SU-DHL-6 (cell line): ENCODE results near the gene ZP2.
"Not testable (repeated sequence)": the region's sequence is repeated elsewhere in the genome, so short reads cannot be mapped to it uniquely, and the experiment has no call there.

ENCODE experiments used
- H2AFZ ChIP-seq: fragments of 200-600 bp; sonication (generic); 2 replicates; pipeline ENCODE4 v1.6.1; 2014; ENCODE audit warnings: low read depth, mild to moderate bottlenecking, moderate library complexity, mixed read lengths, antibody characterized with exemption, low read length; ENCODE audit not compliant: severe bottlenecking
- H3F3A ChIP-seq: fragments of 200-600 bp; shearing (Covaris generic); 2 replicates; pipeline ENCODE4 v1.6.0; 2016; ENCODE audit warnings: antibody characterized with exemption, mild to moderate bottlenecking; ENCODE audit not compliant: insufficient read depth
- H3K27ac ChIP-seq: fragments of 200-600 bp; sonication (generic); 2 replicates; pipeline ENCODE4 v1.5.1; 2016; ENCODE audit warnings: low read depth, mild to moderate bottlenecking, low read length, moderate library complexity, mixed read lengths
- H3K27me3 ChIP-seq: fragments of 200-600 bp; sonication (generic), shearing (Covaris generic); 2 replicates; pipeline ENCODE4 v1.6.0; 2014; ENCODE audit warnings: mild to moderate bottlenecking, low read length
- H3K36me3 ChIP-seq: fragments of 200-600 bp; sonication (generic); 2 replicates; pipeline ENCODE4 v1.6.1; 2014; ENCODE audit warnings: mild to moderate bottlenecking, low read length, mixed read lengths
- H3K4me2 ChIP-seq: fragments of 300-600, 200-600 bp; shearing (Covaris generic), sonication (generic); 2 replicates; pipeline ENCODE4 v1.6.0; 2014; ENCODE audit warnings: low read length, low read depth, mild to moderate bottlenecking; ENCODE audit not compliant: poor library complexity, severe bottlenecking
- H3K4me3 ChIP-seq: fragments of 200-600 bp; sonication (generic); 2 replicates; pipeline ENCODE4 v1.5.1; 2014; ENCODE audit warnings: antibody characterized with exemption, low read length, mild to moderate bottlenecking, mixed read lengths; ENCODE audit not compliant: insufficient read depth, poor library complexity, severe bottlenecking
- H3K79me2 ChIP-seq: fragments of 200-600 bp; sonication (generic); 2 replicates; pipeline ENCODE4 v1.6.1; 2014; ENCODE audit warnings: mild to moderate bottlenecking, low read length, moderate library complexity; ENCODE audit not compliant: insufficient read depth
- H3K9ac ChIP-seq: fragments of 200-600 bp; sonication (generic); 2 replicates; pipeline ENCODE4 v1.7.0; 2014; ENCODE audit warnings: mild to moderate bottlenecking, low read length
- H3K9me2 ChIP-seq: fragments of 200-600 bp; sonication (generic); replicated peaks from 2 replicates; pipeline ENCODE4 v1.6.1; 2014; ENCODE audit warnings: low read length; ENCODE audit not compliant: insufficient read depth
- H3K9me3 ChIP-seq: fragments of 200-600 bp; sonication (generic); 2 replicates; pipeline ENCODE4 v1.6.1; 2014; ENCODE audit warnings: low read length, mixed read lengths; ENCODE audit not compliant: insufficient read depth
- H4K20me1 ChIP-seq: fragments of 200-600 bp; sonication (generic); 2 replicates; pipeline ENCODE4 v1.6.1; 2014; ENCODE audit warnings: low read depth, mild to moderate bottlenecking, antibody characterized with exemption, low read length, moderate library complexity, mixed read lengths
- CTCF ChIP-seq: fragments of 200-600 bp; sonication (generic); IDR thresholded peaks from one replicate; pipeline ENCODE4 v1.5.1; 2017; ENCODE audit warnings: antibody characterized with exemption, mild to moderate bottlenecking, low read length, moderate library complexity; ENCODE audit not compliant: insufficient read depth, poor library complexity, severe bottlenecking
- EZH2phosphoT487 ChIP-seq: fragments of 200-600 bp; sonication (generic), shearing (Covaris generic); conservative IDR thresholded peaks from 2 replicates; pipeline ENCODE4 v1.6.1; 2018; ENCODE audit warnings: mild to moderate bottlenecking, antibody characterized with exemption, low read length, moderate library complexity, mixed read lengths

ZP2 gene

GRCh38 chr16:21199607-21200218 is 11.7 kb downstream of the ZP2 start:
- Histone ChIP-seq H3K79me2 (no peaks in the 10 kb centered on the region), H3K27me3 (no peaks in the 10 kb centered on the region)

DNA sequence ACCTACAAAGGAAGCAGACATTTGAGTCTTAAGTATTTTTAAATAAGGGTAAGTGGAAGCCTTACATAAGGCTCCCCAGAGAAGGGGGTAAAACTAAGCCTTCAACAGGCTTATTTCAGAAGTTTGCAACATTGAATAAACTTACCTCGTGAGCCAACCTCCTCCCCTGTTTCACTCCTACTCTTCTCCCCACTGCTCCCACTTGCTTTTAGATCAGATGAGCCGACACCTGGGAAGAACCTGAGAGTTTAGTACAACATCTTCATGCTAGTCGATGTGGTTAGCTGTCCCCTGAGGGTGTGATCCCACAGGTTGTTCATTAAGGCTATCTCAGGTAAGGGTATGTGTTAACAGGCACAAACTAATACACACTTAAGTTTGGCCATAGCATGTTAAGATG is 13.8 kb downstream of the ZP2 start:
- no peak for TF ChIP-seq EZH2phosphoT487
- TF ChIP-seq CTCF = no peak
- no peaks in the 10 kb centered on the region for H4K20me1 ChIP-seq
- no peaks in the 10 kb centered on the region for H3K36me3 ChIP-seq
- no peaks in the 10 kb centered on the region for H3F3A ChIP-seq
- H3K9me3 ChIP-seq = no peaks in the 10 kb centered on the region
- H3K27ac ChIP-seq = no peak overlapping the region
- no peak overlapping the region for H3K4me2 ChIP-seq
- H3K4me3 ChIP-seq = no peak overlapping the region
- no peak overlapping the region for H2AFZ ChIP-seq
- H3K79me2 ChIP-seq = no peaks in the 10 kb centered on the region
- H3K27me3 ChIP-seq = no peaks in the 10 kb centered on the region
- H3K9ac ChIP-seq = no peak overlapping the region
- H3K9me2 ChIP-seq = no peaks in the 10 kb centered on the region

More at GRCh38 chr16:21199607-21200218, 11.7 kb downstream of the ZP2 start:
- TF ChIP-seq EZH2phosphoT487 = no peak
- TF ChIP-seq CTCF = no peak
- no peaks in the 10 kb centered on the region for H3K9me3 ChIP-seq
- no peak overlapping the region for H3K4me2 ChIP-seq
- no peaks in the 10 kb centered on the region for H3K9me2 ChIP-seq
- H2AFZ ChIP-seq = no peak overlapping the region
- no peaks in the 10 kb centered on the region for H3K36me3 ChIP-seq
- no peak overlapping the region for H3K27ac ChIP-seq
- no peak overlapping the region for H3K9ac ChIP-seq
- no peaks in the 10 kb centered on the region for H4K20me1 ChIP-seq
- no peak overlapping the region for H3K4me3 ChIP-seq
- H3F3A ChIP-seq = no peaks in the 10 kb centered on the region

DNA sequence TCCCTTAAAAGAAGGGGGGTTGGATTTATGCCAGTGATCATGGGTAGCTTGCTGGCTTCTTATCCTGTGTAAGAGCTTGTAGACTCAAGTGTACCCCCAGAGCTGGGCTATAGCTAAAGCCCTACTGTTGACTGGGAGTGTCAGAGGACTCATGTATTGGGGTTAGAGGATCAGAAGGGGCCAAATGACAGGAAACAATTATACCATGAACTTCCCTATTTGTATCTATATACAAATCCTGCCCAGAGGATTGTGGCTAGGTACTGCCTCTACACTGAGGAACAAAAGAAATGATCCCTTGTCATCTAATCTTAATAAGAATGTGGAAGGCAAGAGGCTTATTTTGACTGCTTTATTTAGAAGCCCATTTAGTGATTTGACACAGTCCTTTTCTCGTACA is 14.3 kb downstream of the ZP2 start:
- TF ChIP-seq EZH2phosphoT487 (no peak), CTCF (no peak)
- no peaks in the 10 kb centered on the region for H3K79me2 ChIP-seq
- no peak overlapping the region for H3K4me3 ChIP-seq
- H3K4me2 ChIP-seq = no peak overlapping the region
- no peak overlapping the region for H2AFZ ChIP-seq
- no peaks in the 10 kb centered on the region for H4K20me1 ChIP-seq
- H3K9ac ChIP-seq = no peak overlapping the region
- H3K9me2 ChIP-seq = no peaks in the 10 kb centered on the region
- H3K27me3 ChIP-seq = no peaks in the 10 kb centered on the region
- H3K27ac ChIP-seq = no peak overlapping the region
- no peaks in the 10 kb centered on the region for H3K9me3 ChIP-seq
- H3F3A ChIP-seq = no peaks in the 10 kb centered on the region
- H3K36me3 ChIP-seq = no peaks in the 10 kb centered on the region

DNA sequence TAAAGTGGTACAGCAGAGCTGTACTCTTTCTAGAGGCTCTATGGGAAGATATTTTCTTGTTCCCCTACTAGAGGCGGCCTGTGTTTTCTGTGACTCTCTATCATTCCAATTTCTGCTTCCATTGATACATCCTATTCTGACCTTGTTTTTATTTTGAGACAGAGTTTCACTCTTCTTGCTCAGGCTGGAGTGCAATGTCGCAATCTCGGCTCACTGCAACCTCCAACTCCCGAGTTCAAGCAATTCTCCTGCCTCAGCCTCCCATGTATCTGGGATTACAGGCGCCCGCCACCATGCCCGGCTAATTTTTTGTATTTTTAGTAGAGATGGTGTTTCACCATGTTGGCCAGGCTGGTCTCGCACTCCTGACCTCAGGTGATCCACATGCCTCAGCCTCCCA is 16.0 kb downstream of the ZP2 start:
- not testable (repeated sequence) for H3K4me3 ChIP-seq, H3K27me3 ChIP-seq, H3K9me2 ChIP-seq, H3K4me2 ChIP-seq, H4K20me1 ChIP-seq, H3K9ac ChIP-seq, H3K79me2 ChIP-seq, H2AFZ ChIP-seq, H3K9me3 ChIP-seq, H3K27ac ChIP-seq, H3K36me3 ChIP-seq, H3F3A ChIP-seq
